SK-N-SH treated with all-trans-retinoic acid at 6 μM for 48 hours (cell line): Measurements from ENCODE around the gene DPYD.

ENCODE experiments used
- ARNTL ChIP-seq: fragments of 450-650 bp; formaldehyde crosslinking; IDR thresholded peaks from 2 replicates; pipeline ENCODE4 v1.5.0; 2020; ENCODE audit warnings: low read depth, mild to moderate bottlenecking, moderate library complexity, borderline replicate concordance
- BACH2 ChIP-seq: fragments of 250-450 bp; sonication (Bioruptor Pico); IDR thresholded peaks from 2 replicates; pipeline ENCODE4 v1.9.0; 2021; ENCODE audit warnings: mild to moderate bottlenecking, borderline replicate concordance
- RARB ChIP-seq: fragments of 250-450 bp; sonication (Bioruptor Pico); IDR thresholded peaks from 2 replicates; pipeline ENCODE4 v1.8.0; 2021; ENCODE audit warnings: mild to moderate bottlenecking, moderate library complexity
- ZNF565 ChIP-seq: fragments of 450-650 bp; formaldehyde crosslinking; conservative IDR thresholded peaks from 2 replicates; pipeline ENCODE4 v1.5.0; 2020; ENCODE audit warnings: low read depth, mild to moderate bottlenecking, moderate library complexity
- TF ChIP-seq, protein P1 (sequence below): fragments of 250-450 bp; sonication (Bioruptor Pico); IDR thresholded peaks from 2 replicates; pipeline ENCODE4 v1.5.1; 2021; ENCODE audit warnings: mild to moderate bottlenecking, moderate library complexity
- TF ChIP-seq, protein P2 (sequence below): fragments of 250-450 bp; sonication (Bioruptor Pico); IDR thresholded peaks from 2 replicates; pipeline ENCODE4 v1.8.0; 2020; ENCODE audit warnings: mild to moderate bottlenecking, moderate library complexity, borderline replicate concordance
- TF ChIP-seq, protein P3 (sequence below): fragments of 250-450 bp; sonication (Bioruptor Pico); IDR thresholded peaks from 2 replicates; pipeline ENCODE4 v1.5.1; 2020; ENCODE audit warnings: low read depth, mild to moderate bottlenecking, moderate library complexity

DNA sequence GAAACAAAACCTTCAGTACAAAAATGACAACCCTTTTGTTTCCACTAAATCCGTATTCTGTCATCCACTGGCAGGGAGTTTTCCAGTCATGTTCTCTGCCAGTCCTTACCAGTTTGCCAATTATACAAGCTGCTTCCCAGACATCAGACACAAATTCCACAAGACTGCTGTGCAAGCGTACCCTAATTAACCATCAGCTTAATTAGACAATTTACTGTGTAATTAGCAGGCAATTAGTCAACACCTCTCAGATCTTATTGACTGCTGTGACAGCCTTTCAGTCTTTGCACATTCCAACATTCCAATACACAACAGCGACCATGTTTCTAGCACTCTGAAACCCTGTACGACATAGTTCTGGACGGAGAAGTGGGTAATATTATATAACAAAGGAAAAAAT, 420.1 kb downstream of the DPYD start:
- TF ChIP-seq, protein P1, sequence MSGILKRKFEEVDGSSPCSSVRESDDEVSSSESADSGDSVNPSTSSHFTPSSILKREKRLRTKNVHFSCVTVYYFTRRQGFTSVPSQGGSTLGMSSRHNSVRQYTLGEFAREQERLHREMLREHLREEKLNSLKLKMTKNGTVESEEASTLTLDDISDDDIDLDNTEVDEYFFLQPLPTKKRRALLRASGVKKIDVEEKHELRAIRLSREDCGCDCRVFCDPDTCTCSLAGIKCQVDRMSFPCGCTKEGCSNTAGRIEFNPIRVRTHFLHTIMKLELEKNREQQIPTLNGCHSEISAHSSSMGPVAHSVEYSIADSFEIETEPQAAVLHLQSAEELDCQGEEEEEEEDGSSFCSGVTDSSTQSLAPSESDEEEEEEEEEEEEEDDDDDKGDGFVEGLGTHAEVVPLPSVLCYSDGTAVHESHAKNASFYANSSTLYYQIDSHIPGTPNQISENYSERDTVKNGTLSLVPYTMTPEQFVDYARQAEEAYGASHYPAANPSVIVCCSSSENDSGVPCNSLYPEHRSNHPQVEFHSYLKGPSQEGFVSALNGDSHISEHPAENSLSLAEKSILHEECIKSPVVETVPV = no peak
- TF ChIP-seq, protein P2, sequence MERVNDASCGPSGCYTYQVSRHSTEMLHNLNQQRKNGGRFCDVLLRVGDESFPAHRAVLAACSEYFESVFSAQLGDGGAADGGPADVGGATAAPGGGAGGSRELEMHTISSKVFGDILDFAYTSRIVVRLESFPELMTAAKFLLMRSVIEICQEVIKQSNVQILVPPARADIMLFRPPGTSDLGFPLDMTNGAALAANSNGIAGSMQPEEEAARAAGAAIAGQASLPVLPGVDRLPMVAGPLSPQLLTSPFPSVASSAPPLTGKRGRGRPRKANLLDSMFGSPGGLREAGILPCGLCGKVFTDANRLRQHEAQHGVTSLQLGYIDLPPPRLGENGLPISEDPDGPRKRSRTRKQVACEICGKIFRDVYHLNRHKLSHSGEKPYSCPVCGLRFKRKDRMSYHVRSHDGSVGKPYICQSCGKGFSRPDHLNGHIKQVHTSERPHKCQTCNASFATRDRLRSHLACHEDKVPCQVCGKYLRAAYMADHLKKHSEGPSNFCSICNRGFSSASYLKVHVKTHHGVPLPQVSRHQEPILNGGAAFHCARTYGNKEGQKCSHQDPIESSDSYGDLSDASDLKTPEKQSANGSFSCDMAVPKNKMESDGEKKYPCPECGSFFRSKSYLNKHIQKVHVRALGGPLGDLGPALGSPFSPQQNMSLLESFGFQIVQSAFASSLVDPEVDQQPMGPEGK (CRISPR knock-in tag) = no peak
- TF ChIP-seq RARB (CRISPR knock-in tag) = no peak
- TF ChIP-seq ARNTL = no peak
- TF ChIP-seq BACH2 (CRISPR knock-in tag) = no peak
- TF ChIP-seq, protein P3, sequence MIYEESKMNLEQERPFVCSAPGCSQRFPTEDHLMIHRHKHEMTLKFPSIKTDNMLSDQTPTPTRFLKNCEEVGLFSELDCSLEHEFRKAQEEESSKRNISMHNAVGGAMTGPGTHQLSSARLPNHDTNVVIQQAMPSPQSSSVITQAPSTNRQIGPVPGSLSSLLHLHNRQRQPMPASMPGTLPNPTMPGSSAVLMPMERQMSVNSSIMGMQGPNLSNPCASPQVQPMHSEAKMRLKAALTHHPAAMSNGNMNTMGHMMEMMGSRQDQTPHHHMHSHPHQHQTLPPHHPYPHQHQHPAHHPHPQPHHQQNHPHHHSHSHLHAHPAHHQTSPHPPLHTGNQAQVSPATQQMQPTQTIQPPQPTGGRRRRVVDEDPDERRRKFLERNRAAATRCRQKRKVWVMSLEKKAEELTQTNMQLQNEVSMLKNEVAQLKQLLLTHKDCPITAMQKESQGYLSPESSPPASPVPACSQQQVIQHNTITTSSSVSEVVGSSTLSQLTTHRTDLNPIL (CRISPR knock-in tag) = no peak
- no peak for TF ChIP-seq ZNF565 (CRISPR knock-in tag)
